Ishikawa (cell line): ENCODE measurements around the gene RIMS1.

Experiments
- CEBPB ChIP-seq: IDR thresholded peaks from 2 replicates; pipeline ENCODE4 v1.6.1; 2012
- CREB1 ChIP-seq: IDR thresholded peaks from 2 replicates; pipeline ENCODE4 v1.6.1; 2012; ENCODE audit warnings: low read depth
- EGR1 ChIP-seq: IDR thresholded peaks from 2 replicates; pipeline ENCODE4 v1.6.1; 2012
- EP300 ChIP-seq: IDR thresholded peaks from 2 replicates; pipeline ENCODE4 v1.6.1; 2012; ENCODE audit warnings: borderline replicate concordance
- FOXM1 ChIP-seq: IDR thresholded peaks from 2 replicates; pipeline ENCODE4 v1.6.1; 2012; ENCODE audit warnings: low read depth, borderline replicate concordance
- MAX ChIP-seq: IDR thresholded peaks from 2 replicates; pipeline ENCODE4 v1.6.1; 2012
- NFIC ChIP-seq: IDR thresholded peaks from 2 replicates; pipeline ENCODE4 v1.6.1; 2012
- RAD21 ChIP-seq: IDR thresholded peaks from 2 replicates; pipeline ENCODE4 v1.6.1; 2012; ENCODE audit warnings: low read depth
- REST ChIP-seq: IDR thresholded peaks from 2 replicates; pipeline ENCODE4 v1.6.1; 2012; ENCODE audit warnings: low read depth, mild to moderate bottlenecking
- TAF1 ChIP-seq: IDR thresholded peaks from 2 replicates; pipeline ENCODE4 v1.6.1; 2012; ENCODE audit warnings: low read depth, mild to moderate bottlenecking
- TCF12 ChIP-seq: IDR thresholded peaks from 2 replicates; pipeline ENCODE4 v1.6.1; 2012; ENCODE audit warnings: low read depth
- TEAD4 ChIP-seq: IDR thresholded peaks from 2 replicates; pipeline ENCODE4 v1.6.1; 2012
- USF1 ChIP-seq: IDR thresholded peaks from 2 replicates; pipeline ENCODE4 v1.6.1; 2012
- YY1 ChIP-seq: IDR thresholded peaks from 2 replicates; pipeline ENCODE4 v1.6.1; 2012; ENCODE audit warnings: low read depth
- ZBTB7A ChIP-seq: IDR thresholded peaks from 2 replicates; pipeline ENCODE4 v1.6.1; 2012; ENCODE audit warnings: low read depth

The RIMS1 gene

GRCh38 chr6:72140795-72141194, 254.4 kb downstream of the RIMS1 start:
- peak; percentile 30 for TF ChIP-seq RAD21
- no peak for TF ChIP-seq ZBTB7A
- TF ChIP-seq FOXM1: no peak

GRCh38 chr6:72149715-72150114, 263.4 kb downstream of the RIMS1 start:
- TF ChIP-seq ZBTB7A (no peak), EGR1 (no peak), CREB1 (no peak), CEBPB (no peak), TAF1 (no peak), TEAD4 (no peak), TCF12 (no peak), RAD21 (no peak), MAX (no peak), NFIC (no peak), YY1 (no peak), REST (no peak), FOXM1 (no peak), EP300 (no peak), USF1 (no peak)

GRCh38 chr6:72151742-72152141, 265.4 kb downstream of the RIMS1 start:
- TF ChIP-seq TEAD4 (no peak), YY1 (no peak), CEBPB (no peak)

- TF ChIP-seq EP300: no peak
- TF ChIP-seq TCF12: no peak
- TF ChIP-seq RAD21: no peak
Measured at GRCh38 chr6:72175916-72176315, 289.6 kb downstream of the RIMS1 start.

GRCh38 chr6:72182337-72183246, 296.2 kb downstream of the RIMS1 start:
- TF ChIP-seq USF1 (no peak), CREB1 (no peak), EGR1 (peak; percentile 63), NFIC (no peak), TCF12 (0 out of 2 replicates have a peak, but pooled peaks have one; percentile 0), TAF1 (peak; percentile 36; the same call in 1 of the 2 replicates), MAX (peak; percentile 90), REST (no peak)

GRCh38 chr6:72203983-72204382, 317.6 kb downstream of the RIMS1 start:
- TF ChIP-seq ZBTB7A (no peak), MAX (no peak), TEAD4 (no peak), CEBPB (no peak), NFIC (no peak), REST (no peak), CREB1 (no peak), EGR1 (no peak), RAD21 (no peak), USF1 (no peak), EP300 (no peak), YY1 (no peak), FOXM1 (no peak), TAF1 (no peak)
